GM18861 (cell line): Measurements from ENCODE around the gene ATG7.
"Not testable (repeated sequence)": the region's sequence is repeated elsewhere in the genome, so short reads cannot be mapped to it uniquely, and the experiment has no call there.

Experiments
- ATAC-seq: cut with Tn5 transposase; IDR thresholded peaks from one replicate; pipeline ENCODE4 v1.9.1; 2021; ENCODE audit not compliant: unreplicated experiment

ATG7 gene

GRCh38 chr3:11498646-11499045 is 226.4 kb downstream of the ATG7 start:
- no peak for ATAC-seq

DNA sequence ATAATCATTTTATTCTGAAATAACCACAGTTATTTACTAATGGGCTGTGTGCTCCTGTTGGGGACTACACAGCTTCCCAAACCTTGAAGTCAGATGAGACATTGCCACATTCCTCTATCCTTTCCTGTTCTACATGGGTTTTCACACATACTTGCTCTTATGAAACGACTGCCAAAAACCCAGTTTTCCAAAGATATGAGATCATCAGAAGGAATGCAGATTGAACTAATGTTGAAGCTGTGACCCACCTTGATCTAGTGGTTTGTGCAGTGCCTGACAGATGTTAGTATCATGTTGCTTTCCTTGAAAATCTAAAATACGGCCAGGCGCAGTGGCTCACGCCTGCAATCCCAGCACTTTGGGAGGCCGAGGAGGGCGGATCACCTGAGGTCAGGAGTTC is 226.9 kb downstream of the ATG7 start:
- no peak for ATAC-seq

DNA sequence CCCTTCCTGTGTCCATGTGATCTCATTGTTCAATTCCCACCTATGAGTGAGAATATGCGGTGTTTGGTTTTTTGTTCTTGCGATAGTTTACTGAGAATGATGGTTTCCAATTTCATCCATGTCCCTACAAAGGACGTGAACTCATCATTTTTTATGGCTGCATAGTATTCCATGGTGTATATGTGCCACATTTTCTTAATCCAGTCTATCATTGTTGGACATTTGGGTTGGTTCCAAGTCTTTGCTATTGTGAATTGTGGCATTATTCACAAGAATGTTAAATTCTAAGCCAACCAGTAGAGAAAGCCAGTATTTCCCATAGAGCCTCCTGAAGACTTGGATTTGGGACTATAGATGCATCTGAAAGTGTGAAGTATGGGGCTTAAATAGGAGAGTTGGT is 230.2 kb downstream of the ATG7 start:
- not testable (repeated sequence) for ATAC-seq

- no peak for ATAC-seq
Measured at GRCh38 chr3:11507719-11508118, 235.5 kb downstream of the ATG7 start.

DNA sequence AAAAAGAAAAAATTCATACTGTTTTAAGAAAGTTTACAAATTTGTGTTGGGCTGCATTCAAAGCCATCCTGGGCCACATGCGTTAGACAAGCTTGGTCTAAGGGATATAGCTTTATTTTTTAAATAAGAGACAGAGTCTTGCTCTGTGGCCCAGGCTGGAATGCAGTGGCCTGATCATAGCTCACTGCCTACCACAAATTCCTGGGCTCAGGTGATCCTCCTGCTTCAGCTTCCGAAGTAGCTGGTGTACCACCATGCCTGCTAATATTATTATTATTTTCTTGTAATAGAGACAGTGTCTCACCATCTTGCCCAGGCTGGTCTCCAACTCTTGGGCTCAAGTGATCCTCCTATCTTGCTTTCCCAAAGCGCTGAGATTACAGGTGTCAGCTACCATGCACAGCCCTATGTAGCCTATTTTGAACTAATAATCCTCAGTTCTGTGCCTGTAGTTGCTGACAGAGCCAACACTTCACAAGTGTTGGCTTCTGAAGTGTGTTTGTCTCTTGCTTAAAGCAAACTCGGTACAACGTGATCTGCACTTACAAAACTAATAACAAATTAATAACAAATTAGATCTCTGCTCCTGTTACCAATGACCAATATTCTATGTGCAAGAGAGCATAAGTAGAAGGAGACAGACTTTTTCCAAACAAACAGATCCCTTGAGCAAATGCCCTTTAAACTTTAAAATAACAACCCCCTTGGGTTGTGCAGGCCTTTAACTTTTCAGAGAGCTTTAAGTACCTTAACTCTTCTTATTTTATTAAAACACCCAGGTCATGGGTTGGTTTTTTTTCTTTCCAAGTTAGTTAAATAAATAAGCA is 236.4 kb downstream of the ATG7 start:
- no peak for ATAC-seq

DNA sequence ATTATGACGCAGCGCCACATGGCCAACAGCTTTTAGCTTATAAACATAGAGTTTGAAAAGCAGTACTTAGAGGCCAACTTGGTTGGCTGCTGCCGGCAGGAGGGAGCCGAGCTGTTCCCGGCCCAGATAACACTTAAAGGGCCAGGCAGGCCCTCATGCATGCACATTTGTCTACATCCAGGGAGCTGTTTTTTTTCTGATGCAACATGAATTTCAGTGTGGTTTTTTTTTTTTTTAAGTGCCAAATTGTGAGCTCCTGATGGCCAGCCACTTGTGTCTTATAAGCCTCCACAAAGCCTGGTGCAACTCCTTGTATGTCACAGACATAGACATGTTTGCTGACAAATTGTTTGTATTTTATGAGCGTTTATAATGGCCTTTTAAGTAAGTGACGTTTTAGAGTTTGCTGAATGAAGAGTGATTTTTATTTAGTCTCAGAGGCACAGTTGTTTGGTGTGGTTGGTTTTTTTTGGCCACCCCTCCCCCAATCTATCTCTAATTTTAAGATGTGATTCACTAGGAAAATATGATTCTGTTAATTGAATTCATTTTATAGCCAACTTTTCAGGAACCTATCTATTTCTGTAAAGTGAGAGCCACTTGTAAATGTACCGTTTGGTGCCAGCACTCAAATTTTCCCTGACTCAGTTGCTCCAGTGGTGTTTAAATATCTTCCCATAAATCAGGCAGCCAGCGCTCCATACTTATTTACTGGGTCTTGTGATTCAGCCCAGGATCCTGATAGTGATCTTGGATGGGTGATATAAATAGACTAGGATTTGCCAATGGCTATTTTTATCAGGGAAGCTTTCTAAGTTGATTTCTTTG is 237.2 kb downstream of the ATG7 start:
- ATAC-seq: no peak

GRCh38 chr3:11510001-11510340 is 237.8 kb downstream of the ATG7 start:
- no peak for ATAC-seq

GRCh38 chr3:11510356-11510755 is 238.2 kb downstream of the ATG7 start:
- ATAC-seq: no peak

DNA sequence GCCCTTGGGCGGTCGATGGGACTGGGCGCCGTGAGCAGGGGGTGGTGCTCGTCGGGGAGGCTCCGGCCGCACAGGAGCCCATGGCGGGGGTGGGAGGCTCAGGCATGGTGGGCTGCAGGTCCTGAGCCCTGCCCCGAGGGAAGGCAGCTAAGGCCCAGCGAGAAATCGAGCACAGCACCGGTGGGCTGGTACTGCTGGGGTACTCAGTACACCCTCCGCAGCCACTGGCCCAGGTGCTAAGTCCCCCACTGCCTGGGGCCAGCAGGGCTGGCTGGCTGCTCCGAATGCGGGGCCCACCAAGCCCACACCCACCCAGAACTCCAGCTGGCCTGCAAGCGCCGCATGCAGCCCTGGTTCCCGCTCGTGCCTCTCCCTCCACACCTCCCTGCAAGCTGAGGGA is 239.4 kb downstream of the ATG7 start:
- not testable (repeated sequence) for ATAC-seq

- ATAC-seq: not testable (repeated sequence)
Measured at GRCh38 chr3:11513125-11513816, 241.1 kb downstream of the ATG7 start.

DNA sequence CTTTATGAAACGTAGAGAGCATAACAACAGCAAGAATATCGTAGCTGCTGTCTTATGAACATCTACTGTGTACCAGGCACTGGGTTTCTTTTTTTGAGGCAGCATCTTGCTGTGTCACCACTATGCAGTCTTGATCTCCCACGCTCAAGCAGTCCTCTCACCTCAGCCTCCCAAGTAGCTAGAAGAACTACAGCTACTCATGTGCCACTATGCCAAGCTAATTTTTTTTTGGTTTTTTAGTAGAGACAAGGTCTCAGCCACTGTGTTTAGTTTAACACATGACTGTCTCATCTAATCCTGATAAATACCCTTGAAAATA is 241.6 kb downstream of the ATG7 start:
- no peak for ATAC-seq

GRCh38 chr3:11514191-11514821 is 242.1 kb downstream of the ATG7 start:
- no peak for ATAC-seq

DNA sequence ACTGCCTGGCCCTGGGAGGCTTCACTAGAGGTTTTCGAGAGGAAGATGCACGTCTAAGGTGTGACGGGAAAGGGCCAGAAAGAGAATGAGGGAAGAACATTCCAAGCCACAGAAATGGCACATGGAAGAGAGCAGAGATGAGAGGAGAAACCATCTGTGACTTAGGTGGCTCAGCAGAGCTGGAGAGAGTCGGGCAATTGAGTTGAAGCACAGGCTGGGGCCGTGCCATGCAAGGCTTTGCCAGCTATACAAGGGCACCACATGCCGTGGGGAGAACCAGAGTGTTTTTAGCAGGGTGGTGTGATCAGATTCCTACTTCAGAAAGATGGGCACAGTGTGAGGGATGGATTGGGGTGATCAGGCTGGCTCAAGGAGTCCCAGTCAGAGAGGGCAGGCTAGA is 245.4 kb downstream of the ATG7 start:
- no peak for ATAC-seq

GRCh38 chr3:11521167-11521566 is 249.0 kb downstream of the ATG7 start:
- no peak for ATAC-seq

DNA sequence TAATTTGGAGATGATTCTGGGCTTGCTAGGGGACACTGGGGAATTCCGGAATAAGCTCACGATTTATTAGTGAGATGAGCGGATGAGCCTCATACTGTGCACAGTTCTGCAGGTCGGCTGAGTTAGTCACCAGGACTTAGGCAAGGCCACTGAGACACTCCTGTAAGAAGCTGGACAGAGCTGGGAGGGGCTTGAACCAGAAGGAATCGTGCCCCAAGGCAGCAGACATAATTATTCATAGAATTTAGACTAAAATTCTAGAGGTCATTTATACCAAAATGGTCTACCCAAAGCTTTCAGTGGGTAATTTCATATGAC is 250.2 kb downstream of the ATG7 start:
- ATAC-seq: no peak

DNA sequence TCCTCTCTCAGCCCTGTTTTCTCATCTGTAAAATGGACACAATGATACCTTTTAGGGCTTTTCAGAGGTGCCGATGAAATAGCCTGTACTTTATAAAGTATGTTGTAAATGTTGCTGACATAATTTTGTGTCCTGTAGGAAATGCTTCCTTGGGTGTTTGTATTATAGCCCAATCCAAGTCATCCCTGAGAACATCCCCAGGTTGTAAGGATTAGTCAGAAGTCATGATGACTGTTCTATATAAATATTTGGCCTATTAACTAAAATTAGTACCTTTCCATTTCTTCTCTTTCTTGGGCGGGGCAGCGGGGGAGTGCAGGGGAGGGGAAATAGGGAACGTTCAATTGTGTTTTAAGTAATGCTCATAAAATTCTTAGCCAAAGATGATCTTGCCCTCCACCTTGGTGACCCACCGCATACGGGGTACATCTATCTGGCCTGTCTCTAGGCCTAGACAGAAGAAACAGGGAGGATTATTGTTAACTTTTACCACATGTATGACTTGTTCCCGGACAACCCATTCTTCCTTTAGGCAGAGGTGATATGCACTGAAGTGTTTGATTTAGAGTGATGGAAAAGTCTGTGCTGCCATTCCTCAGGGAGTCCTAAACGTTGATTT is 250.9 kb downstream of the ATG7 start:
- ATAC-seq: no peak

DNA sequence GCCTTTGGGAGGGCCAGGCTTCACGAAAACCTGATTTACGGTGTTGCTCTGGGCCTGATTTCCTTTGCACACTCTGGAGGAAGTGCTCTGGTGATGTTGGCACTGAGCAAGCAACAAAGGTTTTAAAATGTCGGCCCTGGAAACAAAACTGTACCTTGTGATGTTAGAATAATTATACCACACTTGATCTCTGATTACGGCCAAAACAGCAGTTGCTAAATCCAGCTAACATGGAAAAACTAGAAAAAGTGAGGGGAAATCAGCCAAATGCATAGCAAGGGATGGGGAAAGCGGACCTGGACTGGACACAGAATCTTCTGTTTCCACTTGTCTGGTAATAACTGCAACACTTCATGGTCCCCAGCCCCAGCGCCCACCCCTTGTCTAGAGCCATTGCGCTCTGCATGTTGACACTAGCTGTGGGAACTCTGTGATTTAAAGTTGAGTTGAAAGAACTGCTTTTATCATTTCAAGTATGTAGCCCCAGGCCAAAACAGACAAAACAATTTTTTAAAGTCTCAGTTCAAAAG is 251.4 kb downstream of the ATG7 start:
- ATAC-seq: no peak

- not testable (repeated sequence) for ATAC-seq
Measured at GRCh38 chr3:11526121-11526520, 253.9 kb downstream of the ATG7 start.

DNA sequence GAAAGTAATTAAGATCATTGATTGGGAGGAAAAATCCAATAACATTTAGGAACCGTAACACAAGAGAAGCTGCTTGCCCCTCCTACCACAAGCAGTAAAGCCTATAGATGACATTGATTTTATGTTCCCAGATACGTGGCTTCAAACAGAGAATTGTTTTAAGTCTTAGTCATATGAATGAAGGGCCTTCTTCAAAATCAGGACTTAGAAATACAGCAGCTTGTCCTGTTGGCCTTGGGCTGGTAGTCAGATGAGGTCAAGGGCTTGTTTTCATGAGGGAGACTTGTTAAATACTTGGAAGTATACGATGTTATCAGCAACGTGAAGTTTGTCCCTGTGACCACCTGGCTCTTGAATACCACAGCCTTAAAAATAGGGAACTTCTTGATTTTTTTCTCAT is 257.1 kb downstream of the ATG7 start:
- ATAC-seq: no peak

- no peak for ATAC-seq
Measured at GRCh38 chr3:11530153-11530721, 258.0 kb downstream of the ATG7 start.
